ENCODE results near the gene GPS2.

DNA sequence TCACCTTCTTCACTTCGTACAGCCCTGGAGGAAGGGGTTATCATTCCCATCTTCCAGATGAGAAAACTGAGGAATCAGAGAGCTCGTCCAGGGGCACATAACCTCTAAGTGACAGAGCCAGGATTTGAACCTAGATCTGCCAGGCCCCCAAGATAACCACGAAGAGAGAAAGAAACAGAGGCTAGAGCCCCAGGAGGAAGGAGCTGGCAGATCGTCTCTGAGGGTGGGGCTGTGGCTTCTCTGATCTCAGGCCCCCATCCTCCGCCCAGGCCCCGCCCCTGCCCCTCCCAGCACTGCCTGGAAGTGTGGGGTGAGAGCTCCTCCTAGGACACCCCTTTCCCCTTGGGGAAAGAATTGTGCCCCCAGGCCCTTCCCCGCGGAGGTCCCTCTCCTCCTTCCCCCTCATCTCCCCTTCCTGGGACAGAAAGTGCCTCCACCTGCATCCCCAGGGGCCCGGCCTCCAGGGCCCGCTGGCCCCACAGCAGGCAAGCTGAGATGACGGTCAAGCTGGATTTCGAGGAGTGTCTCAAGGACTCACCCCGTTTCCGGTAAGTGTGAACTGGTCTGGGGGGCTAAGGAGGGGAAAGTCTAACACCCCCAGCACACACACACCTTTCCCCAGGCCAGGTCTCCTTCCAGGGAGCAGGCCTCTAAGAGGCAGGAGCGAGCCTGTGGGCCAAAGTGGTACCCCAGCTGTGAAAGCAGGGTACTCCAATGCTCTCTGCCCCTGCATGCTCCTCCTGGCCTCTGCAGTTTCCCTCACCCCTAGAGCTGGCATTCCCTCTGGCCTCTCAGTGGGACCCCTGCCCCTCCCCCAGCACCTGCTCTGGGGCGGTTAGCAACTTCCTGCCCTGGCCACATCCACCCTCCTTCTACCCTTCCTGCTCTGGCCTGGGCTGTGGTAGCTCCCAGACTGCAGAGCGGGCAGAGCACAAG, 21.3 kb upstream of the GPS2 start, which contains the start of gene ACAP1:
- TF ChIP-seq, protein P1, sequence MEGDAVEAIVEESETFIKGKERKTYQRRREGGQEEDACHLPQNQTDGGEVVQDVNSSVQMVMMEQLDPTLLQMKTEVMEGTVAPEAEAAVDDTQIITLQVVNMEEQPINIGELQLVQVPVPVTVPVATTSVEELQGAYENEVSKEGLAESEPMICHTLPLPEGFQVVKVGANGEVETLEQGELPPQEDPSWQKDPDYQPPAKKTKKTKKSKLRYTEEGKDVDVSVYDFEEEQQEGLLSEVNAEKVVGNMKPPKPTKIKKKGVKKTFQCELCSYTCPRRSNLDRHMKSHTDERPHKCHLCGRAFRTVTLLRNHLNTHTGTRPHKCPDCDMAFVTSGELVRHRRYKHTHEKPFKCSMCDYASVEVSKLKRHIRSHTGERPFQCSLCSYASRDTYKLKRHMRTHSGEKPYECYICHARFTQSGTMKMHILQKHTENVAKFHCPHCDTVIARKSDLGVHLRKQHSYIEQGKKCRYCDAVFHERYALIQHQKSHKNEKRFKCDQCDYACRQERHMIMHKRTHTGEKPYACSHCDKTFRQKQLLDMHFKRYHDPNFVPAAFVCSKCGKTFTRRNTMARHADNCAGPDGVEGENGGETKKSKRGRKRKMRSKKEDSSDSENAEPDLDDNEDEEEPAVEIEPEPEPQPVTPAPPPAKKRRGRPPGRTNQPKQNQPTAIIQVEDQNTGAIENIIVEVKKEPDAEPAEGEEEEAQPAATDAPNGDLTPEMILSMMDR (IDR thresholded peaks at IDR 0.05) = no peak
- no peak for TF ChIP-seq POLR2A (IDR thresholded peaks at IDR 0.05)
